GM11168 (cell line): ENCODE results near the gene EIF1AD.

Experiments used
- in situ Hi-C: fragments of 300-500 bp; cut with MboI; formaldehyde crosslinking; loops from one replicate; pipeline ENCODE4 v1.12.0; 2022; ENCODE audit warnings: low sequenced_read_pairs; ENCODE audit not compliant: unreplicated experiment

The EIF1AD gene

DNA sequence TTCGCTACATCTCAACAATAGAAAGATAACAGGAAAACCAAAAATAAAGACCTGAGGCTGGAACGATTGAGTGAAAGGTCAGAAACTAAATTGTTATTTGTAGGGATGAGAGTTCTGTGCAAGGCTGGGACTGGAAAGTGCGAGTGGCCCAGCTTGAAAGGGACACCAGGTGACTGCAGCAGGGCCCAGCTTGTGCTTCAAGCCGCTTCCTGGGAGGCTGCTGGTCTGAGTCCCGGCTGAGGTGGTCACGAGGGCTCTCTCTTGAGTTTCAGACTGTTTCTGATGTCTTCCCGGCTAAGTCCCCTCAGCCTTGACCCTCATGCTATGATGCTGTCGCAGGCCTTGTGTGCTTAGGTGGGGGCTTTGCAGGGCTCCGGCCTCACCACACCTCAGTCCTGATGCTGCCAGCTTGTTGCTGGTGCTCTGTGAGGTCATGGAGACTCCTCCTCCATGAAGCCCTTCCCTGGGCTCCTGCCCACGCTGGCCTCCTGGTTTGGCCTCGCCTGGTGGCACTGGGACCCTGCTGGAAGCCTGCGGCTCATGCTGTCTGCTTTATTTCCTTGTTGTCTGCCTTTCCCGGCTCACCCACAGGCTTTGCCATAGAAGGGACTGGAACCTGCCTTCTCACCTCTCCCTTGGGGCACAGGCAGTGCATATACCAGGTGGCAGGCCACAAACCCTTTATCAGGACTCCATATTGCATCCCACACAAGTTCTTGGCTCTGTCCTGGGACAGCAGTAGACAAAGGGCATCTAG lies 4.4 kb upstream of the EIF1AD start:
- in situ Hi-C loops = no loop called here

- in situ Hi-C loops = no loop called here
These were observed 2.2 kb upstream of the EIF1AD start for GRCh38 chr11:66004186-66004585.

DNA sequence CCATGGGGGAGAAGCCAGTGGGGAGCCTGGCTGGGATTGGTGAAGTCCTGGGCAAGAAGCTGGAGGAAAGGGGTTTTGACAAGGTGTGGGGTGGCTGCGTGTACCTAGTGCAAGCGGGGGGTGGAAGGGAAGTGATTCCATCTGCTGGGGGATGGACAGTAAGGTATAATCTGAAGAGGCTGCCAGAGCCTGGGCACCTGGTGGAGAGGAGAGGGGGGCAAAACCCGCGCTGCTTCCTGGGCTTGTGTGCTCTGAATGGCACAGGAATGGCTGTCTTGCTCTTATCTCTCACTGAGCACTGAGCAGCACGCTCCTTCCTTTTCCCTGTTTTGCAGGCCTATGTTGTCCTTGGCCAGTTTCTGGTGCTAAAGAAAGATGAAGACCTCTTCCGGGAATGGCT lies 1.3 kb upstream of the EIF1AD start:
- in situ Hi-C loops = no loop called here

- in situ Hi-C loops = no loop called here
These were observed 780 bp upstream of the EIF1AD start for GRCh38 chr11:66002648-66003225.

- in situ Hi-C loops = loop anchor here (25.0 kb wide), 1 partner anchor 285 kb away; the partner anchor contains the start of genes KAT5 and RNASEH2C
These were observed 4.7 kb downstream of the EIF1AD start for GRCh38 chr11:65997286-65997685.

DNA sequence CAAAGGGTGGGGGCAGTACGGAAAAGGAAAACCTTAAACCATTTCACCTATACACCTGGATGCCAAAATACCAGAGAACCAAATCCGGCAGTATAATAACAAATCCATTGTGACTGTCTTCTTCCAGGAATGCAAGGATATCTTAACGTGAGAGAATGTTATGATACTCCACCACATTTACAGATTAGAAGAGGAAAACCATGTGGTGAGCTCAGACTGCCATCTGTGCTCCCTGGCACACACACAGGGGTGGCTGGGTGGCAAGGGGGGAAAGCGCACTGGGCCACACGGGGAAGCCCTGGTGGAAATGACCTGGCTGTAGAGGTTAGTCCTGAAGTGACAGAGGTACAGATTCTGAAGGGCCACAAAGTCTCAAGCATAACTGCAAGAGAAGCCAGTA lies 9.9 kb downstream of the EIF1AD start:
- in situ Hi-C loops = loop anchor here (5.0 to 25.0 kb wide), 2 partner anchors 110 to 280 kb away; partner anchors contain the start of genes KAT5 and RNASEH2C

- in situ Hi-C loops = loop anchor here (25.0 kb wide), 1 partner anchor 277 kb away; the partner anchor contains the start of genes KAT5 and RNASEH2C
These were observed 13.0 kb downstream of the EIF1AD start for GRCh38 chr11:65988791-65989592.

GRCh38 chr11:65987336-65987735 lies 14.6 kb downstream of the EIF1AD start:
- in situ Hi-C loops = loop anchor here (25.0 kb wide), 1 partner anchor 275 kb away; the partner anchor contains the start of genes KAT5 and RNASEH2C

GRCh38 chr11:65983589-65983987 lies 18.4 kb downstream of the EIF1AD start:
- in situ Hi-C loops = loop anchor here (25.0 kb wide), 1 partner anchor 271 kb away; the partner anchor contains the start of genes KAT5 and RNASEH2C

DNA sequence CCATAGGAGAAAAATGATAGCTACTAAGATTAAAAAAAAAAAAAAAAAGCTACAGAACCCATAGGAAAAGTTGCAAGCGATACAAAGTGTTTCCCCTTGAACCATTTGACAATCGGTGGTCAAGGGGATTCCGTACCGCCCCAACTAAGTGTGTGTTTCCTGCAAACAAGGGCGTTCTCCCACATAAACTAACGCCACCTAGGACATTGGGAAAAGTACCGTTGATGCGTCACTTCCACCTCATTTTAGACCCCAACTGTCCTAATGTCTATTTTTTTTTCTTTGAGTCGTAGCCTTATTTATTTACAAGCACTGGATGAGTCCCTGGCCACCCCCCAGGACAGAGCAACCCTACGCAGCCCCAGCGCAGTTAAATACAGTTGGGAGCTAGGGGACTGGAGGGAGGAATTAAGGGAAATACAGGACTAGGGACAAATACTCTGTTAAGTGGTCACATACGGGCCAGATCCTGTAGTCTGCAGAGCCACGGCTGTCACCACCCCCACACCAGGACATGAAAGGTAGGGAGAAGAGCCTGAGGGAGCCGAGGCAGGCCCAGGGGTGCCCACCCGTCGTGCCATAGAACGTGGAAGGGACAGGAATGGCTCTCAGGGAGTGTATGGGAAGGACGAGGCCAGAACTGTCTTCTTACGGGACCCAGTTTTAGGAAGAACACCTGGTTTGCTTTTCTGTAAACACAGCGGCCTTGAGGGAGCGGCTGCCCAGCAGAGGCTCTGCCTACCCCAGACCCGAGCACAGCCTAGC lies 19.0 kb downstream of the EIF1AD start:
- in situ Hi-C loops = loop anchor here (25.0 kb wide), 1 partner anchor 271 kb away; the partner anchor contains the start of genes KAT5 and RNASEH2C

- in situ Hi-C loops = loop anchor here (25.0 kb wide), 1 partner anchor 270 kb away; the partner anchor contains the start of genes KAT5 and RNASEH2C
These were observed 19.8 kb downstream of the EIF1AD start for GRCh38 chr11:65981972-65982823.

- in situ Hi-C loops = loop anchor here (25.0 kb wide), 1 partner anchor 269 kb away; the partner anchor contains the start of genes KAT5 and RNASEH2C
These were observed 20.7 kb downstream of the EIF1AD start for GRCh38 chr11:65981101-65981740.

DNA sequence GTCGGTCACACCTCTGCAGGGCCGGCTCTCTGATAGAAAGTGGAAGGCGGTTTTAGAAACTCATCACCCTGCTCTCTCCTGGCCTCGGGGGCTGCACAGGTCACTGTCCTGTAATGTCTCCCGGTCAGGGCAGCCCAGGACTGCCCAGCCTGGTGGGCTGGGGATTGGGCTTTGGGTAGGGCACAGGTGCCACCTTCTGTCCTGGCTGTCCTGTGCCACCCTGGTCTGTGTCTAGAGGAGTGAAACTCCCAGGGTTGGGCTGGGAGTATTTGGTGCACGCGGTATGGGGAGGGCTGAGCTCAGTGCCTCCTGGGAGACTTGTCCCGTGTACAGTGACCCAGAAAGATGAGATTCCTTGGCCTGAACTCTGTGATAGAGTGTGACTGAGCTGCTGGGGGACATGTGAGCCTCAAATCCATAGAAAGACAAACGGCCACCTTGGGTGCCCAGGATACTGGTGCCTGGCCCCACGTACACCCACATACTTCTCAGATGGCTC lies 22.6 kb downstream of the EIF1AD start:
- in situ Hi-C loops = loop anchor here (25.0 kb wide), 1 partner anchor 267 kb away; the partner anchor contains the start of genes KAT5 and RNASEH2C

GRCh38 chr11:65978391-65979238 lies 23.3 kb downstream of the EIF1AD start:
- in situ Hi-C loops = loop anchor here (25.0 kb wide), 1 partner anchor 266 kb away; the partner anchor contains the start of genes KAT5 and RNASEH2C

DNA sequence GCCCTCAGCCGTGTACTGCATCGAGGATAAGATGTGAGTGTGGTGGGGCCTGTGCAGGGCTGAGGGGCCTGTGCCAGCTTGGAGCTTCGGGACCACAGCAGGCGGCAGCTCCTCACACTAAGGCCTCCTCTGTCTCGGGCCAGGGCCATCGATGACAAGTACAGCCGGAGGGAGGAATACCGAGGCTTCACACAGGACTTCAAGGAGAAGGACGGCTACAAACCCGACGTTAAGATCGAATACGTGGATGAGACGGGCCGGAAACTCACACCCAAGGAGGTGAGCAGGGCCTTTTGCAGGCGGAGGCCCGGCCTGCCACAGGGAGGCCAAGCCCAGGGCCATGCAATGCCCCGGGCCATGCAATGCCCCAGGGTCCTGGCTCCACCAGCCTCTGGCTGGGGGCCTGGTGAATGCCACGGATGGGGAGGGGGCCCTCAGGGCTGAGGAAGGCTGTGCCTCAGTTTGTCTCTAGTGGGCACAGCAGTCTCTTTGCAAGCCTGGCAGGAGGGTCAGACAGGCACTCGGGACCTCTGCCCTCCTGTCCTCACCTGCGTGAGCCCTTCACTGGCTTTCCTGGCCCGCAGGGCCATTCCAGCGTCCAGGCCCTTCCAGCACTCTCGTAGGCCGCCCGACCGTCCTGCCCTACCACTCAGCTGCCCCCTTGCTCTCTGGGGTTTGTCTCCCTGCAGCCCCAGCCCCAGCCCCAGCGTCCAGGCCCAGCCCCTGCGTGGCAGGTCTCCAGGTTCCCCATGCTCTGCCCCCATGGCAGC lies 24.2 kb downstream of the EIF1AD start:
- in situ Hi-C loops = loop anchor here (25.0 kb wide), 1 partner anchor 266 kb away; the partner anchor contains the start of genes KAT5 and RNASEH2C
